ENCODE data around the gene RRP36. TPM values are rescaled to one million over a fixed set of nuclear protein-coding genes. Genes with fewer than 3 reads are reported as not detected.

RRP36 gene
- total RNA-seq, 1 donor from 2014 or later = 35.3 TPM

DNA sequence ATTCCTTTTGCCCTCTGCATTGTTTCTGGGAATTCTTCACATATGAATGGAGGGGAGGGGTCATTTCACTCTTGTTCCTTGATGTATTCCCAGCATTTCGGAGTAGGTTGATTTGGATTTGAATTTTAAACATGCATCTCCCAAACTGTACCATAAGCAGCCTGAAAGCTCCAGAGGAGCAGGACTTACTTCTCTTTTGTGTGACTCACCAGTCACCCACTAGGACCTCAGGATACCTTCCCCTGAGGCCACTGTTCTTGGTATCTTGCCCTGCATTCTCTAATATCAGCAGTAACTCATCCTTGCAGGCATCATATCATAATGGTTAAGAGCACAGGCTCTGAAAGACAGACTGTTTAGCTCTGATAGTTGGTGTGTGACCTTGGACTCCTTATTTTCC is 37.1 kb downstream of the RRP36 start:
- H3K27ac ChIP-seq = peak overlapping the region; percentile 89
- TF ChIP-seq, protein P1, sequence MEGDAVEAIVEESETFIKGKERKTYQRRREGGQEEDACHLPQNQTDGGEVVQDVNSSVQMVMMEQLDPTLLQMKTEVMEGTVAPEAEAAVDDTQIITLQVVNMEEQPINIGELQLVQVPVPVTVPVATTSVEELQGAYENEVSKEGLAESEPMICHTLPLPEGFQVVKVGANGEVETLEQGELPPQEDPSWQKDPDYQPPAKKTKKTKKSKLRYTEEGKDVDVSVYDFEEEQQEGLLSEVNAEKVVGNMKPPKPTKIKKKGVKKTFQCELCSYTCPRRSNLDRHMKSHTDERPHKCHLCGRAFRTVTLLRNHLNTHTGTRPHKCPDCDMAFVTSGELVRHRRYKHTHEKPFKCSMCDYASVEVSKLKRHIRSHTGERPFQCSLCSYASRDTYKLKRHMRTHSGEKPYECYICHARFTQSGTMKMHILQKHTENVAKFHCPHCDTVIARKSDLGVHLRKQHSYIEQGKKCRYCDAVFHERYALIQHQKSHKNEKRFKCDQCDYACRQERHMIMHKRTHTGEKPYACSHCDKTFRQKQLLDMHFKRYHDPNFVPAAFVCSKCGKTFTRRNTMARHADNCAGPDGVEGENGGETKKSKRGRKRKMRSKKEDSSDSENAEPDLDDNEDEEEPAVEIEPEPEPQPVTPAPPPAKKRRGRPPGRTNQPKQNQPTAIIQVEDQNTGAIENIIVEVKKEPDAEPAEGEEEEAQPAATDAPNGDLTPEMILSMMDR (IDR thresholded peaks at IDR 0.05) = no peak
- H3K4me3 ChIP-seq = peak overlapping the region; percentile 83
- H3K9me3 ChIP-seq = no peaks in the 10 kb centered on the region
- H3K27me3 ChIP-seq (ENCODE audit: low read depth) = no peaks in the 10 kb centered on the region
- intact Hi-C loops (cut with DNase I) = no loop called here
- peaks cover 26% of the 10 kb centered on the region for H3K4me1 ChIP-seq
- no peak for ATAC-seq
- H3K36me3 ChIP-seq = peaks cover 46% of the 10 kb centered on the region
- no peak for DNase-seq

DNA sequence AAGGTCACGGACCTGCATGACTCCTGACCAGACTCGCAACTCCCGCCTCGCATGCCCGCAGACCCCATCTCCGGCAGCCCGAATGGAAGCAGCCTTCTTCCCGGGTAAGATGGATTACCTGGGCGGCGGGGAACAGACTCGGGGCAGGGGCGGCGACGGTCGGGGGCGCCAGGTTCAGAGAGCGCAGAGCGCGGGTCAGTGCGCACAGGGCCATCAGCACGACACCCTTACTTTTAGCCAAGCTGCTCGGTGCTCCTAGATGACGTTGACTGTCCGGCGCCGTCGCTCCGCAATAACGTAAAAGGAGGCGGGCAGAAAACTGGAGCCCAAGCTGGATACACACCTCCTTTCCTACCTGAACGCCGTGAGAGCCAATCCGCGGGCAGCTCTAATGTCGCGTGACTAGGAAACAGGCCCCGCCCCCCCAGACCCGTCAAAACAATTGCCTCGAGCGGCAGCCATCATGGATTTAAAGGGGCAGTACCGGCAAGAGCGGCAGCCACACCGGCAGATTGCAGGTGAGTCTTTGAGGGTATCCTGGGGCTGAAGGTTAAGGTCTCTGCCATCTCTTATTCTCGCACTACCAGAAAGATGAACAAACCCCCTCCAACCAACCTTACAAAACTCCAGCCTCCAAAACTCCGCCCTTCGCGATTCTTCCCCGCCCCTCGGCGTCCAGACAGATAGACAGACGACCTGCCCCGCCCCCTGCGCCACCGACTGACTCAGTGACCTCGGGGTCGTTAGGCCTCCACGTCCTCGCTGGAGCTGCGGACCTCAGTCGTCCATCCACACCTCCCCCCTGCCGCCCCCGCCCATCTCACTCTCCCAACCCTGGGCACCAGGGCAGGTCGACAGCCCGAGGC is 38.0 kb downstream of the RRP36 start, which contains the start of the genes KLC4 and MRPL2:
KLC4 (plus strand) TSS at position 464 of the 866 bp plus-strand sequence. CDS start 1,705 bp downstream, outside the sequence.
MRPL2 (minus strand) TSS at position 267 of the 866 bp plus-strand sequence; CDS start at position 214, 53 bp downstream.
- ATAC-seq = peak; percentile 98
- intact Hi-C loops (cut with DNase I) = no loop called here
- peaks cover 54% of the 10 kb centered on the region for H3K36me3 ChIP-seq
- peaks cover 26% of the 10 kb centered on the region for H3K4me1 ChIP-seq
- no peaks in the 10 kb centered on the region for H3K9me3 ChIP-seq
- no peaks in the 10 kb centered on the region for H3K27me3 ChIP-seq (ENCODE audit: low read depth)
- peak; percentile 98 for DNase-seq
- TF ChIP-seq, protein P1 (IDR thresholded peaks at IDR 0.05) = no peak
- peak within 1 kb of the TSS; percentile 89 for H3K27ac ChIP-seq
- peak within 1 kb of the TSS; percentile 83 for H3K4me3 ChIP-seq

DNA sequence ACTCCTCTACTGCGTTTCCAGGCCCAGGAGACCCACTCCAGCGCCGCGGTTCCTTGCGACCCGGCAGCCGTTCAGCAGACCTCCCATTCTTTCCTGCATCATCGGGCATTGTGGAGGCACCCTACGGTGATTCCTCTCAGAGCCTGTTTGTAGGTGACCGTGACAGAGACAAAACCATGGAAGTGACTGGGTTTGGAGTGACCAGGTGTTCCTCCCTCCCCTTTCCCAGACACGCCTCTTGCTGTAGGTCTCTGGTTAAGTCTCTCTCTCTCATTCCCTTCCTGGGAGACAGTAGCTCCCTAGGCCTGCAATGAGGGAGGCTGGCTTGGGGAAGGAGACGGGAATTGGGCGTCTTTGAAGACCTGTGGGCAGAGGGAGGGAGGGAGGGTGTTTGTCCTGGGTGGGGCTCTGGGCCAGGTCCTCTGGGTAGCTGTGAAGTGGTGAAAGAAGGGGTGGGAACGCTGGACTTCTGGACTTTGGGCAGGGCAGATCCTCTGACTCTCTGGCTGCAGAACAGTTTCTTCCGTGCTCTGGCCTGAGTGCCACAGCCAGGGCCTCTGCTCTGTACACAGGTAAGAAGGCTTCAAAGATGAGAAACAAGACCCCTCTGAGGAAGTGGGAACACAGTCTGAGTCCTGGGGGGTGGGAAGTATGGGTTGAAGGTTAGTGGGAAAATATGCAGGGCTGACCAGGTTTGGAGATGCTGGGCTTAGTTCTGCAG is 38.8 kb downstream of the RRP36 start:
- TF ChIP-seq, protein P1 (IDR thresholded peaks at IDR 0.05) = no peak
- peak; percentile 58 to 64 for ATAC-seq
- Histone ChIP-seq H3K4me1 (peaks cover 26% of the 10 kb centered on the region), H3K36me3 (peaks cover 51% of the 10 kb centered on the region), H3K27ac (peak overlapping the region; percentile 89), H3K9me3 (no peaks in the 10 kb centered on the region), H3K27me3 (ENCODE audit: low read depth) (no peaks in the 10 kb centered on the region), H3K4me3 (peak overlapping the region; percentile 83)
- peak; percentile 67 for DNase-seq
- intact Hi-C loops (cut with DNase I) = no loop called here

DNA sequence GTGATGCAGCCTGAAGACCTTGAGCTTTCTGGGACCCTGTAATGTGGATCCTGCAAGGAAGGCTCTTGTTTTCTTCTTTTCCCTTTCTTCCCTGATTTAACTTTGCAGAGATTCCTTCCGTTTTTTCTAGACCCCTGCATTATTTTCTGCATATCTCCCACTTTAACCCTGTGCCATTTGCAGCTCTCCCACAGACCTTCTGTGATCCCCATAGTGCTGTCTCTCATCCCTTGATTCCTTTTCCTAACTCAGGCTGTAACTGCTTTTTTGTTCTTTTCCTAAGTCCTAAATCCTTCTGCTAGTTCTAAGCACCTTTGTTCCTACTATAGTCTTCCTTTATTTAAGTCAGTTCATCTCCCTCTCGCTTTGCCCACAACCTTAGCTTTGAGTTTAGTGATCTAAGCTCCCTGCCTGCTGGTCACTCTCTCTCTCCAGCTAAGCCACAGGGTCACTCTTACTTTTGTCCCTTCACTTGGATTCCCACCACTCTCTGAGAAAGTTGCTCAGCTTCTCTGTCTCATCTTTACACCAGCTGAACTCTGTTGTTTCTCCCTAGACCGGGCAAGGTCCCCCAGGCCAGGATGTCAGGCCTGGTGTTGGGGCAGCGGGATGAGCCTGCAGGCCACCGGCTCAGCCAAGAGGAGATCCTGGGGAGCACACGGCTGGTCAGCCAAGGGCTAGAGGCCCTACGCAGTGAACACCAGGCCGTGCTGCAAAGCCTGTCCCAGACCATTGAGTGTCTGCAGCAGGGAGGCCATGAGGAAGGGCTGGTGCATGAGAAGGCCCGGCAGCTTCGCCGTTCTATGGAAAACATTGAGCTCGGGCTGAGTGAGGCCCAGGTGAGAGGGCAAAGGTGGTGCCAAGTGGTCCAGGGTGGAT is 39.6 kb downstream of the RRP36 start:
- DNase-seq = no peak
- H3K27ac ChIP-seq = peak overlapping the region; percentile 89
- intact Hi-C loops (cut with DNase I) = no loop called here
- no peaks in the 10 kb centered on the region for H3K27me3 ChIP-seq (ENCODE audit: low read depth)
- TF ChIP-seq, protein P1 (IDR thresholded peaks at IDR 0.05) = no peak
- H3K9me3 ChIP-seq = no peaks in the 10 kb centered on the region
- peaks cover 51% of the 10 kb centered on the region for H3K36me3 ChIP-seq
- H3K4me3 ChIP-seq = peak overlapping the region; percentile 83
- peaks cover 26% of the 10 kb centered on the region for H3K4me1 ChIP-seq
- no peak for ATAC-seq

DNA sequence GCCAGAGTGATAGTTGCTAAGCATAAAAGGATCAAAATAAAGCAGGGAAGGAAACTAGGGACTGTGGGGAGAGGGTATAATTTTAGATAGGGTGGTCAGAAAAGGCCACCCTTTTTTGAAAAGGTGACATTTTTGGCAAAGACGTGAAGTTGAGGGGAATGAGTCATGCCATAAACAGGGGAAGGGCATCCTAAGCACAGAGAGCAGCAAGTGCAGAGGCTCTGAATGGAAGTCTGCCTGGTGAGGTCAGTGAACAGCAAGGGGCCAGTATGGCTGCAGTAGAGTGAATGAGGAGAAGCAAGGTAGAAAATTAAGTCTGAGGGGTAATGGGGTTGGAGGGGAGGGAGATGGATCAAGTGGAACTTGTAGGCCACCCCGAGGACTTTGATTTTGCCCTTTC is 40.4 kb downstream of the RRP36 start:
- DNase-seq (no peak), ATAC-seq (no peak)
- Histone ChIP-seq H3K27ac (no peak overlapping the region), H3K27me3 (ENCODE audit: low read depth) (no peaks in the 10 kb centered on the region), H3K9me3 (no peaks in the 10 kb centered on the region), H3K4me3 (no peak overlapping the region), H3K4me1 (peaks cover 26% of the 10 kb centered on the region), H3K36me3 (peaks cover 51% of the 10 kb centered on the region)
- TF ChIP-seq, protein P1 (IDR thresholded peaks at IDR 0.05) = no peak
- intact Hi-C loops (cut with DNase I) = no loop called here

All from lower lobe of right lung (tissue), 2 donors.